ENCODE results near the gene GALNT2. TPM values are rescaled to one million over a fixed set of nuclear protein-coding genes. Genes with fewer than 3 reads are reported as not detected.

The GALNT2 gene
- total and polyA plus RNA-seq, 2 experiments from 2014 or later = 17.8 to 48.3 TPM

DNA sequence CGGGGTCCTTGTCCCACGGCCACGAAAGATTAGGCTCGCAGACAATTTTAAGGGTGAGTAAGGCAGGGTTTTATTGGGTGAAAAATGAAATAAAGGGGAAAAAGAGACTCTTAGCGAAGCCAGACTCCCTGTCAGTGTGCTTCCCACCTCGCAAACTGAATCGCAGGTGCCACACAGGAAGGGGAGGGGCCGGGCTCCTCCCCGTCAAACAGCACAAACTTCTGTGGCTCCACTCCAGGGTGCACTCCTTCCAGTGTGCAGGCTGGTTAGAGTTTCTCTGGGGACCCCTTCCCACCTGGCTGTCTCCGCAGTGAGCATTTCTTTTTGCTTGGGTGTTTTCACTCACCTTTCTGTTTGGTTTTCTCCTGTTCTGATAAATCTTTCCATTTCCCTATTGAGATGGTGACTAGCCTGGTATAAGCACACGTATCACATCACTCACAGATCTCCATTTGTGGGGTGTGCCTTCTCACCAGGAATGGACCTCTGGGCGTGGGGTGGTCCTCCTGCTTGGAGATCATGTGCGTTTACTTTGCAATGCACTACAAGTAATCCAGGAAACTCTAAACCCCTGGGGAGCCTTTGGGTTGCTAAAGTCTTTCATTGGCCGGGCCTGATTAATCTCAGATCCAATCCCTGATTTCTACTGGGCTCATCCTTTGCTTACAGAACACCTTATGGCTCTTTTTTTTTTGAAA, 37.6 kb upstream of the GALNT2 start:
- Histone ChIP-seq H3K4me3 (no peak overlapping the region), H3K9me2 (ENCODE audit: insufficient read depth) (0 out of 2 replicates have a peak, but pooled peaks cover 4% of the 10 kb centered on the region), H3K4me2 (peak overlapping the region; percentile 36; the same call in 1 of the 2 replicates), H3K27me3 (ENCODE audit: insufficient read depth) (no peaks in the 10 kb centered on the region), H3K36me3 (ENCODE audit: insufficient read depth) (no peaks in the 10 kb centered on the region), H3F3A (replicated peaks; ENCODE audit: low read depth) (no peaks in the 10 kb centered on the region), H3K79me2 (replicated peaks; ENCODE audit: insufficient read depth) (no peaks in the 10 kb centered on the region), H3K27ac (ENCODE audit: low read depth) (no peak overlapping the region), H3K4me1 (ENCODE audit: insufficient read depth) (peaks cover 11% of the 10 kb centered on the region), H2AFZ (peak overlapping the region; percentile 75), H4K20me1 (replicated peaks; ENCODE audit: insufficient read depth) (no peaks in the 10 kb centered on the region)
- Mint-ChIP-seq H3K27me3 (ENCODE audit: insufficient read depth, low read depth, poor library complexity) (no peaks in the 10 kb centered on the region), H3K4me3 (no peak overlapping the region), H3K27ac (no peak overlapping the region), H3K36me3 (ENCODE audit: low read depth) (no peaks in the 10 kb centered on the region; the same call in 2 of the 3 replicates), H3K9me3 (no peaks in the 10 kb centered on the region; the same call in 1 of the 3 replicates), H3K4me1 (peaks cover 13% of the 10 kb centered on the region)
- ATAC-seq = peak; percentile 83
- DNase-seq (ENCODE audit: low spot score) = peak; percentile 42
- no peak for TF ChIP-seq EZH2 (IDR thresholded peaks at IDR 0.05; ENCODE audit: low read depth, unreplicated experiment)
- TF ChIP-seq NANOG (IDR thresholded peaks at IDR 0.05; ENCODE audit: borderline replicate concordance) = no peak
- TF ChIP-seq, protein P1, sequence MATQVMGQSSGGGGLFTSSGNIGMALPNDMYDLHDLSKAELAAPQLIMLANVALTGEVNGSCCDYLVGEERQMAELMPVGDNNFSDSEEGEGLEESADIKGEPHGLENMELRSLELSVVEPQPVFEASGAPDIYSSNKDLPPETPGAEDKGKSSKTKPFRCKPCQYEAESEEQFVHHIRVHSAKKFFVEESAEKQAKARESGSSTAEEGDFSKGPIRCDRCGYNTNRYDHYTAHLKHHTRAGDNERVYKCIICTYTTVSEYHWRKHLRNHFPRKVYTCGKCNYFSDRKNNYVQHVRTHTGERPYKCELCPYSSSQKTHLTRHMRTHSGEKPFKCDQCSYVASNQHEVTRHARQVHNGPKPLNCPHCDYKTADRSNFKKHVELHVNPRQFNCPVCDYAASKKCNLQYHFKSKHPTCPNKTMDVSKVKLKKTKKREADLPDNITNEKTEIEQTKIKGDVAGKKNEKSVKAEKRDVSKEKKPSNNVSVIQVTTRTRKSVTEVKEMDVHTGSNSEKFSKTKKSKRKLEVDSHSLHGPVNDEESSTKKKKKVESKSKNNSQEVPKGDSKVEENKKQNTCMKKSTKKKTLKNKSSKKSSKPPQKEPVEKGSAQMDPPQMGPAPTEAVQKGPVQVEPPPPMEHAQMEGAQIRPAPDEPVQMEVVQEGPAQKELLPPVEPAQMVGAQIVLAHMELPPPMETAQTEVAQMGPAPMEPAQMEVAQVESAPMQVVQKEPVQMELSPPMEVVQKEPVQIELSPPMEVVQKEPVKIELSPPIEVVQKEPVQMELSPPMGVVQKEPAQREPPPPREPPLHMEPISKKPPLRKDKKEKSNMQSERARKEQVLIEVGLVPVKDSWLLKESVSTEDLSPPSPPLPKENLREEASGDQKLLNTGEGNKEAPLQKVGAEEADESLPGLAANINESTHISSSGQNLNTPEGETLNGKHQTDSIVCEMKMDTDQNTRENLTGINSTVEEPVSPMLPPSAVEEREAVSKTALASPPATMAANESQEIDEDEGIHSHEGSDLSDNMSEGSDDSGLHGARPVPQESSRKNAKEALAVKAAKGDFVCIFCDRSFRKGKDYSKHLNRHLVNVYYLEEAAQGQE (IDR thresholded peaks at IDR 0.05; ENCODE audit: unreplicated experiment) = no peak
- no peak for TF ChIP-seq CREB1 (CRISPR knock-in tag; IDR thresholded peaks at IDR 0.05; ENCODE audit: low read depth)
- TF ChIP-seq, protein P2, sequence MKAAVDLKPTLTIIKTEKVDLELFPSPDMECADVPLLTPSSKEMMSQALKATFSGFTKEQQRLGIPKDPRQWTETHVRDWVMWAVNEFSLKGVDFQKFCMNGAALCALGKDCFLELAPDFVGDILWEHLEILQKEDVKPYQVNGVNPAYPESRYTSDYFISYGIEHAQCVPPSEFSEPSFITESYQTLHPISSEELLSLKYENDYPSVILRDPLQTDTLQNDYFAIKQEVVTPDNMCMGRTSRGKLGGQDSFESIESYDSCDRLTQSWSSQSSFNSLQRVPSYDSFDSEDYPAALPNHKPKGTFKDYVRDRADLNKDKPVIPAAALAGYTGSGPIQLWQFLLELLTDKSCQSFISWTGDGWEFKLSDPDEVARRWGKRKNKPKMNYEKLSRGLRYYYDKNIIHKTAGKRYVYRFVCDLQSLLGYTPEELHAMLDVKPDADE (IDR thresholded peaks at IDR 0.05) = no peak
- no peak for TF ChIP-seq ZNF114 (CRISPR knock-in tag; IDR thresholded peaks at IDR 0.05)
- no peak for TF ChIP-seq POLR2AphosphoS5 (IDR thresholded peaks at IDR 0.05; ENCODE audit: low read depth)
- TF ChIP-seq, protein P3, sequence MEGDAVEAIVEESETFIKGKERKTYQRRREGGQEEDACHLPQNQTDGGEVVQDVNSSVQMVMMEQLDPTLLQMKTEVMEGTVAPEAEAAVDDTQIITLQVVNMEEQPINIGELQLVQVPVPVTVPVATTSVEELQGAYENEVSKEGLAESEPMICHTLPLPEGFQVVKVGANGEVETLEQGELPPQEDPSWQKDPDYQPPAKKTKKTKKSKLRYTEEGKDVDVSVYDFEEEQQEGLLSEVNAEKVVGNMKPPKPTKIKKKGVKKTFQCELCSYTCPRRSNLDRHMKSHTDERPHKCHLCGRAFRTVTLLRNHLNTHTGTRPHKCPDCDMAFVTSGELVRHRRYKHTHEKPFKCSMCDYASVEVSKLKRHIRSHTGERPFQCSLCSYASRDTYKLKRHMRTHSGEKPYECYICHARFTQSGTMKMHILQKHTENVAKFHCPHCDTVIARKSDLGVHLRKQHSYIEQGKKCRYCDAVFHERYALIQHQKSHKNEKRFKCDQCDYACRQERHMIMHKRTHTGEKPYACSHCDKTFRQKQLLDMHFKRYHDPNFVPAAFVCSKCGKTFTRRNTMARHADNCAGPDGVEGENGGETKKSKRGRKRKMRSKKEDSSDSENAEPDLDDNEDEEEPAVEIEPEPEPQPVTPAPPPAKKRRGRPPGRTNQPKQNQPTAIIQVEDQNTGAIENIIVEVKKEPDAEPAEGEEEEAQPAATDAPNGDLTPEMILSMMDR (conservative IDR thresholded peaks at IDR 0.05; ENCODE audit: low read depth in 2 of 2) = no peak
- TF ChIP-seq, protein P4, sequence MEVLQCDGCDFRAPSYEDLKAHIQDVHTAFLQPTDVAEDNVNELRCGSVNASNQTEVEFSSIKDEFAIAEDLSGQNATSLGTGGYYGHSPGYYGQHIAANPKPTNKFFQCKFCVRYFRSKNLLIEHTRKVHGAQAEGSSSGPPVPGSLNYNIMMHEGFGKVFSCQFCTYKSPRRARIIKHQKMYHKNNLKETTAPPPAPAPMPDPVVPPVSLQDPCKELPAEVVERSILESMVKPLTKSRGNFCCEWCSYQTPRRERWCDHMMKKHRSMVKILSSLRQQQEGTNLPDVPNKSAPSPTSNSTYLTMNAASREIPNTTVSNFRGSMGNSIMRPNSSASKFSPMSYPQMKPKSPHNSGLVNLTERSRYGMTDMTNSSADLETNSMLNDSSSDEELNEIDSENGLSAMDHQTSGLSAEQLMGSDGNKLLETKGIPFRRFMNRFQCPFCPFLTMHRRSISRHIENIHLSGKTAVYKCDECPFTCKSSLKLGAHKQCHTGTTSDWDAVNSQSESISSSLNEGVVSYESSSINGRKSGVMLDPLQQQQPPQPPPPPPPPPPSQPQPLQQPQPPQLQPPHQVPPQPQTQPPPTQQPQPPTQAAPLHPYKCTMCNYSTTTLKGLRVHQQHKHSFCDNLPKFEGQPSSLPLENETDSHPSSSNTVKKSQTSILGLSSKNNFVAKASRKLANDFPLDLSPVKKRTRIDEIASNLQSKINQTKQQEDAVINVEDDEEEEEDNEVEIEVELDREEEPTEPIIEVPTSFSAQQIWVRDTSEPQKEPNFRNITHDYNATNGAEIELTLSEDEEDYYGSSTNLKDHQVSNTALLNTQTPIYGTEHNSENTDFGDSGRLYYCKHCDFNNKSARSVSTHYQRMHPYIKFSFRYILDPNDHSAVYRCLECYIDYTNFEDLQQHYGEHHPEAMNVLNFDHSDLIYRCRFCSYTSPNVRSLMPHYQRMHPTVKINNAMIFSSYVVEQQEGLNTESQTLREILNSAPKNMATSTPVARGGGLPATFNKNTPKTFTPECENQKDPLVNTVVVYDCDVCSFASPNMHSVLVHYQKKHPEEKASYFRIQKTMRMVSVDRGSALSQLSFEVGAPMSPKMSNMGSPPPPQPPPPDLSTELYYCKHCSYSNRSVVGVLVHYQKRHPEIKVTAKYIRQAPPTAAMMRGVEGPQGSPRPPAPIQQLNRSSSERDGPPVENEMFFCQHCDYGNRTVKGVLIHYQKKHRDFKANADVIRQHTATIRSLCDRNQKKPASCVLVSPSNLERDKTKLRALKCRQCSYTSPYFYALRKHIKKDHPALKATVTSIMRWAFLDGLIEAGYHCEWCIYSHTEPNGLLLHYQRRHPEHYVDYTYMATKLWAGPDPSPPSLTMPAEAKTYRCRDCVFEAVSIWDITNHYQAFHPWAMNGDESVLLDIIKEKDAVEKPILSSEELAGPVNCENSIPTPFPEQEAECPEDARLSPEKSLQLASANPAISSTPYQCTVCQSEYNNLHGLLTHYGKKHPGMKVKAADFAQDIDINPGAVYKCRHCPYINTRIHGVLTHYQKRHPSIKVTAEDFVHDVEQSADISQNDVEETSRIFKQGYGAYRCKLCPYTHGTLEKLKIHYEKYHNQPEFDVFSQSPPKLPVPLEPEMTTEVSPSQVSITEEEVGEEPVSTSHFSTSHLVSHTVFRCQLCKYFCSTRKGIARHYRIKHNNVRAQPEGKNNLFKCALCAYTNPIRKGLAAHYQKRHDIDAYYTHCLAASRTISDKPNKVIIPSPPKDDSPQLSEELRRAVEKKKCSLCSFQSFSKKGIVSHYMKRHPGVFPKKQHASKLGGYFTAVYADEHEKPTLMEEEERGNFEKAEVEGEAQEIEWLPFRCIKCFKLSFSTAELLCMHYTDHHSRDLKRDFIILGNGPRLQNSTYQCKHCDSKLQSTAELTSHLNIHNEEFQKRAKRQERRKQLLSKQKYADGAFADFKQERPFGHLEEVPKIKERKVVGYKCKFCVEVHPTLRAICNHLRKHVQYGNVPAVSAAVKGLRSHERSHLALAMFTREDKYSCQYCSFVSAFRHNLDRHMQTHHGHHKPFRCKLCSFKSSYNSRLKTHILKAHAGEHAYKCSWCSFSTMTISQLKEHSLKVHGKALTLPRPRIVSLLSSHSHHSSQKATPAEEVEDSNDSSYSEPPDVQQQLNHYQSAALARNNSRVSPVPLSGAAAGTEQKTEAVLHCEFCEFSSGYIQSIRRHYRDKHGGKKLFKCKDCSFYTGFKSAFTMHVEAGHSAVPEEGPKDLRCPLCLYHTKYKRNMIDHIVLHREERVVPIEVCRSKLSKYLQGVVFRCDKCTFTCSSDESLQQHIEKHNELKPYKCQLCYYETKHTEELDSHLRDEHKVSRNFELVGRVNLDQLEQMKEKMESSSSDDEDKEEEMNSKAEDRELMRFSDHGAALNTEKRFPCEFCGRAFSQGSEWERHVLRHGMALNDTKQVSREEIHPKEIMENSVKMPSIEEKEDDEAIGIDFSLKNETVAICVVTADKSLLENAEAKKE (CRISPR knock-in tag; IDR thresholded peaks at IDR 0.05) = no peak
- no peak for TF ChIP-seq JUNB (IDR thresholded peaks at IDR 0.05; ENCODE audit: unreplicated experiment)
- no peak for TF ChIP-seq ZNF331 (CRISPR knock-in tag; IDR thresholded peaks at IDR 0.05; ENCODE audit: low read depth)
- no peak for TF ChIP-seq EZH2phosphoT487 (IDR thresholded peaks at IDR 0.05; ENCODE audit: unreplicated experiment)

Data from GM23338 (cell line).